Measurements from ENCODE around the gene ZNF385B.
A peak's percentile ranks its signal among the peaks of the same experiment; 100 is the strongest.

ZNF385B gene

GRCh38 chr2:179432751-179433150 is 428.7 kb downstream of the ZNF385B start:
- no CpG with 5 or more reads among the region's 3 CpGs for WGBS (ENCODE audit: extremely low coverage, insufficient coverage, low lambda C conversion rate)
- Histone ChIP-seq H4K8ac (ENCODE audit: low read depth, low read length) (no peak overlapping the region), H3K56ac (ENCODE audit: low read length) (no peak overlapping the region), H2BK15ac (replicated peaks; ENCODE audit: low read depth) (no peak overlapping the region), H3K4me1 (ENCODE audit: control insufficient read depth, low read depth, low read length) (no peaks in the 10 kb centered on the region), H2BK5ac (ENCODE audit: low read length) (no peak overlapping the region), H3K9ac (ENCODE audit: low read length) (no peak overlapping the region), H3K36me3 (ENCODE audit: control insufficient read depth, insufficient read depth, low read length) (no peaks in the 10 kb centered on the region), H2BK120ac (ENCODE audit: low read depth, low read length) (no peak overlapping the region), H3K23ac (ENCODE audit: low read length) (no peak overlapping the region), H3K4me3 (ENCODE audit: low read length) (no peak overlapping the region), H3K4me2 (ENCODE audit: low read length) (no peak overlapping the region), H3K27ac (ENCODE audit: low read depth, low read length) (no peak overlapping the region), H2AK5ac (ENCODE audit: low read length) (no peak overlapping the region), H4K5ac (ENCODE audit: low read length) (no peak overlapping the region), H3K79me2 (ENCODE audit: control insufficient read depth, insufficient read depth, low read length) (no peaks in the 10 kb centered on the region), H3K18ac (ENCODE audit: low read length) (no peak overlapping the region), H3K79me1 (ENCODE audit: low read length) (no peaks in the 10 kb centered on the region), H3K4ac (ENCODE audit: low read depth, low read length) (no peak overlapping the region), H3K27me3 (ENCODE audit: insufficient read depth, low read length, poor library complexity) (no peaks in the 10 kb centered on the region)
- no peak for DNase-seq

GRCh38 chr2:179429597-179429996 is 431.8 kb downstream of the ZNF385B start:
- H3K56ac ChIP-seq (ENCODE audit: low read length): no peak overlapping the region
- no peaks in the 10 kb centered on the region for H3K27me3 ChIP-seq (ENCODE audit: insufficient read depth, low read length, poor library complexity)
- no peak for DNase-seq
- H2BK15ac ChIP-seq (replicated peaks; ENCODE audit: low read depth): no peak overlapping the region
- H3K4me1 ChIP-seq (ENCODE audit: control insufficient read depth, low read depth, low read length): no peaks in the 10 kb centered on the region
- no peak overlapping the region for H4K5ac ChIP-seq (ENCODE audit: low read length)
- no peak overlapping the region for H3K4ac ChIP-seq (ENCODE audit: low read depth, low read length)
- H3K18ac ChIP-seq (ENCODE audit: low read length): no peak overlapping the region
- H2BK120ac ChIP-seq (ENCODE audit: low read depth, low read length): no peak overlapping the region
- no peak overlapping the region for H2AK5ac ChIP-seq (ENCODE audit: low read length)
- H3K4me2 ChIP-seq (ENCODE audit: low read length): no peak overlapping the region
- no peak overlapping the region for H4K8ac ChIP-seq (ENCODE audit: low read depth, low read length)
- no peak overlapping the region for H3K27ac ChIP-seq (ENCODE audit: low read depth, low read length)
- no peak overlapping the region for H3K9ac ChIP-seq (ENCODE audit: low read length)
- no peak overlapping the region for H3K23ac ChIP-seq (ENCODE audit: low read length)
- no peaks in the 10 kb centered on the region for H3K79me1 ChIP-seq (ENCODE audit: low read length)
- H3K79me2 ChIP-seq (ENCODE audit: control insufficient read depth, insufficient read depth, low read length): no peaks in the 10 kb centered on the region
- no peaks in the 10 kb centered on the region for H3K36me3 ChIP-seq (ENCODE audit: control insufficient read depth, insufficient read depth, low read length)
- no CpG with 5 or more reads among the region's 2 CpGs for WGBS (ENCODE audit: extremely low coverage, insufficient coverage, low lambda C conversion rate)
- H3K4me3 ChIP-seq (ENCODE audit: low read length): no peak overlapping the region
- H2BK5ac ChIP-seq (ENCODE audit: low read length): no peak overlapping the region

GRCh38 chr2:179429060-179429471 is 432.3 kb downstream of the ZNF385B start:
- H3K4ac ChIP-seq (ENCODE audit: low read depth, low read length): no peak overlapping the region
- no peak overlapping the region for H2AK5ac ChIP-seq (ENCODE audit: low read length)
- no peak overlapping the region for H4K5ac ChIP-seq (ENCODE audit: low read length)
- H2BK15ac ChIP-seq (replicated peaks; ENCODE audit: low read depth): no peak overlapping the region
- no peak overlapping the region for H3K4me3 ChIP-seq (ENCODE audit: low read length)
- WGBS (ENCODE audit: extremely low coverage, insufficient coverage, low lambda C conversion rate): no CpG with 5 or more reads among the region's 11 CpGs
- no peak overlapping the region for H3K18ac ChIP-seq (ENCODE audit: low read length)
- no peaks in the 10 kb centered on the region for H3K4me1 ChIP-seq (ENCODE audit: control insufficient read depth, low read depth, low read length)
- no peak overlapping the region for H3K23ac ChIP-seq (ENCODE audit: low read length)
- H3K4me2 ChIP-seq (ENCODE audit: low read length): peak overlapping the region; percentile 18
- H3K79me1 ChIP-seq (ENCODE audit: low read length): no peaks in the 10 kb centered on the region
- H3K27ac ChIP-seq (ENCODE audit: low read depth, low read length): peak overlapping the region; percentile 3
- peak overlapping the region; percentile 44 for H3K56ac ChIP-seq (ENCODE audit: low read length)
- peak; percentile 30 for DNase-seq
- H3K79me2 ChIP-seq (ENCODE audit: control insufficient read depth, insufficient read depth, low read length): no peaks in the 10 kb centered on the region
- no peaks in the 10 kb centered on the region for H3K36me3 ChIP-seq (ENCODE audit: control insufficient read depth, insufficient read depth, low read length)
- H3K27me3 ChIP-seq (ENCODE audit: insufficient read depth, low read length, poor library complexity): no peaks in the 10 kb centered on the region
- H2BK5ac ChIP-seq (ENCODE audit: low read length): no peak overlapping the region
- no peak overlapping the region for H2BK120ac ChIP-seq (ENCODE audit: low read depth, low read length)
- H4K8ac ChIP-seq (ENCODE audit: low read depth, low read length): no peak overlapping the region
- no peak overlapping the region for H3K9ac ChIP-seq (ENCODE audit: low read length)

GRCh38 chr2:179428649-179429048 is 432.8 kb downstream of the ZNF385B start:
- no peak overlapping the region for H2BK120ac ChIP-seq (ENCODE audit: low read depth, low read length)
- peak; percentile 39 for DNase-seq
- H4K5ac ChIP-seq (ENCODE audit: low read length): no peak overlapping the region

GRCh38 chr2:179427065-179427464 is 434.3 kb downstream of the ZNF385B start:
- H3K9ac ChIP-seq (ENCODE audit: low read length): no peak overlapping the region
- H3K27ac ChIP-seq (ENCODE audit: low read depth, low read length): no peak overlapping the region
- H3K18ac ChIP-seq (ENCODE audit: low read length): no peak overlapping the region
- no peak for DNase-seq
- no peak overlapping the region for H3K4me3 ChIP-seq (ENCODE audit: low read length)
- H2BK15ac ChIP-seq (replicated peaks; ENCODE audit: low read depth): no peak overlapping the region
- H3K27me3 ChIP-seq (ENCODE audit: insufficient read depth, low read length, poor library complexity): no peaks in the 10 kb centered on the region
- H4K5ac ChIP-seq (ENCODE audit: low read length): no peak overlapping the region
- no peak overlapping the region for H3K23ac ChIP-seq (ENCODE audit: low read length)
- no peak overlapping the region for H2BK5ac ChIP-seq (ENCODE audit: low read length)
- H3K79me2 ChIP-seq (ENCODE audit: control insufficient read depth, insufficient read depth, low read length): no peaks in the 10 kb centered on the region
- H2BK120ac ChIP-seq (ENCODE audit: low read depth, low read length): no peak overlapping the region
- H3K4ac ChIP-seq (ENCODE audit: low read depth, low read length): no peak overlapping the region
- no peaks in the 10 kb centered on the region for H3K79me1 ChIP-seq (ENCODE audit: low read length)
- no peaks in the 10 kb centered on the region for H3K4me1 ChIP-seq (ENCODE audit: control insufficient read depth, low read depth, low read length)
- H3K4me2 ChIP-seq (ENCODE audit: low read length): no peak overlapping the region
- no CpG with 5 or more reads among the region's 2 CpGs for WGBS (ENCODE audit: extremely low coverage, insufficient coverage, low lambda C conversion rate)
- H4K8ac ChIP-seq (ENCODE audit: low read depth, low read length): no peak overlapping the region
- no peak overlapping the region for H3K56ac ChIP-seq (ENCODE audit: low read length)
- no peaks in the 10 kb centered on the region for H3K36me3 ChIP-seq (ENCODE audit: control insufficient read depth, insufficient read depth, low read length)
- H2AK5ac ChIP-seq (ENCODE audit: low read length): no peak overlapping the region

More at GRCh38 chr2:179428649-179429048, 432.8 kb downstream of the ZNF385B start:
- Histone ChIP-seq H3K4me3 (ENCODE audit: low read length) (no peak overlapping the region), H4K8ac (ENCODE audit: low read depth, low read length) (no peak overlapping the region), H3K4ac (ENCODE audit: low read depth, low read length) (no peak overlapping the region), H3K56ac (ENCODE audit: low read length) (peak overlapping the region; percentile 44), H3K23ac (ENCODE audit: low read length) (no peak overlapping the region), H2BK15ac (replicated peaks; ENCODE audit: low read depth) (no peak overlapping the region), H2AK5ac (ENCODE audit: low read length) (no peak overlapping the region), H2BK5ac (ENCODE audit: low read length) (no peak overlapping the region), H3K79me1 (ENCODE audit: low read length) (no peaks in the 10 kb centered on the region), H3K27me3 (ENCODE audit: insufficient read depth, low read length, poor library complexity) (no peaks in the 10 kb centered on the region), H3K36me3 (ENCODE audit: control insufficient read depth, insufficient read depth, low read length) (no peaks in the 10 kb centered on the region), H3K4me1 (ENCODE audit: control insufficient read depth, low read depth, low read length) (no peaks in the 10 kb centered on the region), H3K79me2 (ENCODE audit: control insufficient read depth, insufficient read depth, low read length) (no peaks in the 10 kb centered on the region), H3K18ac (ENCODE audit: low read length) (no peak overlapping the region), H3K4me2 (ENCODE audit: low read length) (peak overlapping the region; percentile 18), H3K27ac (ENCODE audit: low read depth, low read length) (peak overlapping the region; percentile 3), H3K9ac (ENCODE audit: low read length) (no peak overlapping the region)
- no CpG with 5 or more reads among the region's 7 CpGs for WGBS (ENCODE audit: extremely low coverage, insufficient coverage, low lambda C conversion rate)

GRCh38 chr2:179424571-179424970 is 436.8 kb downstream of the ZNF385B start:
- Histone ChIP-seq H3K4me3 (ENCODE audit: low read length) (no peak overlapping the region), H3K36me3 (ENCODE audit: control insufficient read depth, insufficient read depth, low read length) (no peaks in the 10 kb centered on the region), H3K27ac (ENCODE audit: low read depth, low read length) (no peak overlapping the region), H3K4ac (ENCODE audit: low read depth, low read length) (no peak overlapping the region), H2BK5ac (ENCODE audit: low read length) (no peak overlapping the region), H2BK15ac (replicated peaks; ENCODE audit: low read depth) (no peak overlapping the region), H2AK5ac (ENCODE audit: low read length) (no peak overlapping the region), H3K27me3 (ENCODE audit: insufficient read depth, low read length, poor library complexity) (no peaks in the 10 kb centered on the region), H3K79me1 (ENCODE audit: low read length) (no peaks in the 10 kb centered on the region), H3K23ac (ENCODE audit: low read length) (no peak overlapping the region), H3K4me1 (ENCODE audit: control insufficient read depth, low read depth, low read length) (no peaks in the 10 kb centered on the region), H3K18ac (ENCODE audit: low read length) (no peak overlapping the region), H3K79me2 (ENCODE audit: control insufficient read depth, insufficient read depth, low read length) (no peaks in the 10 kb centered on the region), H4K8ac (ENCODE audit: low read depth, low read length) (no peak overlapping the region), H2BK120ac (ENCODE audit: low read depth, low read length) (no peak overlapping the region), H4K5ac (ENCODE audit: low read length) (no peak overlapping the region), H3K4me2 (ENCODE audit: low read length) (no peak overlapping the region), H3K56ac (ENCODE audit: low read length) (no peak overlapping the region), H3K9ac (ENCODE audit: low read length) (no peak overlapping the region)
- no peak for DNase-seq
- no CpG with 5 or more reads among the region's 3 CpGs for WGBS (ENCODE audit: extremely low coverage, insufficient coverage, low lambda C conversion rate)

Data from mesendoderm (in vitro differentiated cells).